Prostate gland (tissue), 2 donors: Measurements from ENCODE around the gene TEPSIN. TPM values are rescaled to one million over a fixed set of nuclear protein-coding genes. Genes with fewer than 3 reads are reported as not detected.

Experiments used
- DNase-seq: peaks from one replicate; pipeline ENCODE4 v3.0.0-alpha.2; 2019; ENCODE audit warnings: low spot score
- H3K27ac ChIP-seq, 2 donors: fragments of 200-600 bp; sonication (generic); 2 replicates each; pipeline ENCODE4 v1.5.1; 2017 to 2019
- H3K27me3 ChIP-seq: fragments of 200-600 bp; sonication (generic); replicated peaks from 2 replicates; pipeline ENCODE4 v1.5.1; 2019; ENCODE audit not compliant: insufficient read depth
- H3K36me3 ChIP-seq, 2 donors: fragments of 200-600 bp; sonication (generic); 1 replicate in 1 of 2; 2 replicates in 1 of 2; pipeline versions ENCODE4 v1.5.1 to v1.8.1; 2017 to 2019
- H3K4me1 ChIP-seq: fragments of 200-600 bp; sonication (generic); replicated peaks from 2 replicates; pipeline ENCODE4 v1.5.1; 2019
- H3K4me3 ChIP-seq, 2 donors: fragments of 200-600 bp; sonication (generic); 2 replicates each; pipeline ENCODE4 v1.5.1; 2017 to 2019
- H3K9me3 ChIP-seq: fragments of 200-600 bp; sonication (generic); 2 replicates; pipeline ENCODE4 v1.5.1; 2017
- CTCF ChIP-seq, 4 experiments: fragments of 200-600 bp in 2 of 4; fragments of 450-650 bp in 2 of 4; sonication (generic) in 2 of 4; IDR thresholded peaks; 1 replicate in 3 of 4; 2 replicates in 1 of 4; pipeline ENCODE4 v1.5.1; 2016 to 2019; ENCODE audit warnings: antibody characterized with exemption in 4 of 4, mild to moderate bottlenecking in 2 of 4, moderate library complexity in 2 of 4
- POLR2A ChIP-seq: fragments of 450-650 bp; IDR thresholded peaks from one replicate; pipeline ENCODE4 v1.6.1; 2016; ENCODE audit warnings: antibody characterized with exemption, mild to moderate bottlenecking
- POLR2AphosphoS5 ChIP-seq: sonication (generic); formaldehyde crosslinking; IDR thresholded peaks from one replicate; pipeline ENCODE4 v1.6.1; 2017; ENCODE audit warnings: antibody characterized with exemption
- WGBS: methylation state at CpG from one replicate; pipeline ENCODE4 v1.1.5; 2018; 5-methylcytosine and 5-hydroxymethylcytosine counted together
- intact Hi-C: fragments of 100-400 bp; cut with DNase I; formaldehyde crosslinking; loops from one replicate; pipeline ENCODE4 v1.14.2; 2022
- total RNA-seq, 2 donors: library from RNA; depleted of rRNA; stranded (reverse); fragments of >200 nt; gene quantifications; one replicate each; pipeline ENCODE4 v1.1.0, GENCODE V29; 2016

The TEPSIN gene
- total RNA-seq, 2 donors from 2014 or later: 35.6 to 81.5 TPM

- Histone ChIP-seq H3K4me1 (no peaks in the 10 kb centered on the region), H3K4me3 (no peak overlapping the region), H3K36me3 (no peaks in the 10 kb centered on the region), H3K9me3 (no peaks in the 10 kb centered on the region), H3K27me3 (no peaks in the 10 kb centered on the region), H3K27ac (no peak overlapping the region)
- no peak for DNase-seq
- no peak for TF ChIP-seq CTCF (IDR thresholded peaks at IDR 0.05)
- no peak for TF ChIP-seq POLR2AphosphoS5
- TF ChIP-seq POLR2A: no peak
- intact Hi-C loops: no loop called here
- 82% methylated on average over 33 of the region's 34 CpGs for WGBS
Observed at GRCh38 chr17:81192386-81193050, 46.3 kb downstream of the TEPSIN start.

- TF ChIP-seq POLR2AphosphoS5 (no peak), CTCF (IDR thresholded peaks at IDR 0.05) (no peak), POLR2A (no peak)
- WGBS: 93% methylated on average over 14 of the region's 14 CpGs
- H3K9me3 ChIP-seq: no peaks in the 10 kb centered on the region
- H3K36me3 ChIP-seq: no peaks in the 10 kb centered on the region
- H3K27me3 ChIP-seq: no peaks in the 10 kb centered on the region
- intact Hi-C loops: no loop called here
- DNase-seq: no peak
- no peak overlapping the region for H3K4me3 ChIP-seq
- no peak overlapping the region for H3K27ac ChIP-seq
- no peaks in the 10 kb centered on the region for H3K4me1 ChIP-seq
Observed at GRCh38 chr17:81191646-81192045, 47.2 kb downstream of the TEPSIN start.

GRCh38 chr17:81191116-81191515 lies 47.7 kb downstream of the TEPSIN start:
- no peak for DNase-seq
- intact Hi-C loops: no loop called here

GRCh38 chr17:81190591-81190990 lies 48.3 kb downstream of the TEPSIN start:
- H3K4me3 ChIP-seq: no peak overlapping the region
- TF ChIP-seq POLR2A: no peak
- no peak for TF ChIP-seq POLR2AphosphoS5
- TF ChIP-seq CTCF (IDR thresholded peaks at IDR 0.05): no peak
- H3K36me3 ChIP-seq: no peaks in the 10 kb centered on the region
- H3K9me3 ChIP-seq: no peaks in the 10 kb centered on the region
- intact Hi-C loops: no loop called here
- H3K27ac ChIP-seq: no peak overlapping the region
- no peaks in the 10 kb centered on the region for H3K4me1 ChIP-seq
- 92% methylated on average over 28 of the region's 28 CpGs for WGBS
- no peaks in the 10 kb centered on the region for H3K27me3 ChIP-seq
- DNase-seq: no peak

More at GRCh38 chr17:81191116-81191515, 47.7 kb downstream of the TEPSIN start:
- no peaks in the 10 kb centered on the region for H3K4me1 ChIP-seq
- H3K4me3 ChIP-seq: no peak overlapping the region
- no peaks in the 10 kb centered on the region for H3K27me3 ChIP-seq
- no peaks in the 10 kb centered on the region for H3K9me3 ChIP-seq
- no peak overlapping the region for H3K27ac ChIP-seq
- no peak for TF ChIP-seq CTCF (IDR thresholded peaks at IDR 0.05)
- no peak for TF ChIP-seq POLR2A
- no peak for TF ChIP-seq POLR2AphosphoS5
- no peaks in the 10 kb centered on the region for H3K36me3 ChIP-seq
- 89% methylated on average over 20 of the region's 20 CpGs for WGBS
